Ovary (tissue), 9 donors: Measurements from ENCODE around the gene HNRNPDL. TPM values are rescaled to one million over a fixed set of nuclear protein-coding genes. Genes with fewer than 3 reads are reported as not detected.
"Not testable (repeated sequence)": the region's sequence is repeated elsewhere in the genome, so short reads cannot be mapped to it uniquely, and the experiment has no call there.

Source experiments
- DNase-seq, 5 donors: peaks; one replicate each; pipeline ENCODE4 v3.0.0-alpha.2; 2019 to 2020
- H3K27ac ChIP-seq, 2 donors: fragments of 200-600 bp; one replicate each; pipeline versions ENCODE4 v1.5.1 to v1.8.0; 2019 to 2022
- H3K27me3 ChIP-seq: fragments of 200-600 bp; one replicate; pipeline ENCODE4 v1.8.0; 2022
- H3K36me3 ChIP-seq: fragments of 200-600 bp; sonication (generic); one replicate; pipeline ENCODE4 v1.5.1; 2019
- H3K4me1 ChIP-seq: one replicate; pipeline ENCODE4 v1.8.1; 2013; ENCODE audit warnings: mild to moderate bottlenecking, moderate library complexity; ENCODE audit not compliant: insufficient read depth
- H3K4me3 ChIP-seq: fragments of 200-600 bp; sonication (generic); one replicate; pipeline ENCODE4 v1.5.1; 2017
- H3K9me3 ChIP-seq, 2 donors: fragments of 200-600 bp in 1 of 2; sonication (generic) in 1 of 2; one replicate each; pipeline versions ENCODE4 v1.5.1 to v1.8.1; 2013 to 2019; ENCODE audit warnings: mild to moderate bottlenecking in 1 of 2, moderate library complexity in 1 of 2
- CTCF ChIP-seq, 3 donors: fragments of 450-650 bp in 2 of 3; fragments of 200-600 bp in 1 of 3; IDR thresholded peaks; one replicate each; pipeline versions ENCODE4 v1.5.1 to v1.8.0; 2016 to 2022; ENCODE audit warnings: antibody characterized with exemption in 3 of 3, mild to moderate bottlenecking in 1 of 3
- EP300 ChIP-seq: sonication (generic); formaldehyde crosslinking; IDR thresholded peaks from one replicate; pipeline ENCODE4 v1.6.1; 2017; ENCODE audit warnings: antibody characterized with exemption
- POLR2A ChIP-seq: fragments of 450-650 bp; IDR thresholded peaks from one replicate; pipeline ENCODE4 v1.6.1; 2017; ENCODE audit warnings: antibody characterized with exemption, mild to moderate bottlenecking, moderate library complexity
- WGBS, 3 donors: extraction: QIAGEN DNeasy Blood & Tissue Kit in 1 of 3; methylation state at CpG; one replicate each; pipeline versions ENCODE4 v1.1.5 to v1.1.7; 2013 to 2017; 5-methylcytosine and 5-hydroxymethylcytosine counted together
- intact Hi-C, 4 donors: fragments of 100-400 bp; cut with DNase I; formaldehyde crosslinking; loops; one replicate each; pipeline versions ENCODE4 v1.11.0 to v1.15.1; 2022 to 2023
- polyA plus RNA-seq, 2 donors: library from polyadenylated mRNA; stranded (reverse); fragments of 200-250 nt in 1 of 2; fragments of 350-450 nt in 1 of 2; fragmentation: Illumina TruSeq in 1 of 2; extraction: RNeasy Lipid Tissue Mini Kit (QIAGEN cat#74804) in 1 of 2; gene quantifications; one replicate each; pipeline ENCODE4 v1.2.3, GENCODE V29; 2013 to 2014
- total RNA-seq, 7 donors: library from RNA; depleted of rRNA in 2 of 7; stranded (reverse); fragments of >200 nt in 2 of 7; fragmentation: NEBNext Ultra II Directional in 3 of 7; extraction: Animal tissue kit (Norgen Biotek cat#: 25700) in 3 of 7; gene quantifications; one replicate each; pipeline versions ENCODE4 v1.1.0 to v1.2.4, GENCODE V29; 2016 to 2023
- donor health status: DM: no; HTN: no; CAD: no; lungs with moderate emphysema.
- donor health status: DM: no; HTN: no; CAD: no.
- donor health status: Bipolar disorder and iron deficiency.
- donor health status: DM: yes; HTN: yes; CAD: no.
- donor health status: DM: no; HTN: no; CAD: no.
- donor health status: DM: yes; HTN: yes; CAD: no.

HNRNPDL gene
- total and polyA plus RNA-seq, 9 donors = 204 to 406 (median 337) TPM

- Histone ChIP-seq H3K36me3 (no peaks in the 10 kb centered on the region), H3K4me1 (peaks cover 3% of the 10 kb centered on the region), H3K4me3 (no peak overlapping the region), H3K27me3 (no peaks in the 10 kb centered on the region), H3K9me3 (no peaks in the 10 kb centered on the region), H3K27ac (no peak overlapping the region)
- 93 to 97% (median 95%) methylated on average over 15 of the region's 15 CpGs for WGBS, 3 donors
- TF ChIP-seq POLR2A = no peak
- no peak for TF ChIP-seq EP300
- no peak for TF ChIP-seq CTCF (IDR thresholded peaks at IDR 0.05)
- intact Hi-C loops = no loop called here
- DNase-seq = no peak
These were observed 43.4 kb upstream of the HNRNPDL start for GRCh38 chr4:82473621-82474164.

DNA sequence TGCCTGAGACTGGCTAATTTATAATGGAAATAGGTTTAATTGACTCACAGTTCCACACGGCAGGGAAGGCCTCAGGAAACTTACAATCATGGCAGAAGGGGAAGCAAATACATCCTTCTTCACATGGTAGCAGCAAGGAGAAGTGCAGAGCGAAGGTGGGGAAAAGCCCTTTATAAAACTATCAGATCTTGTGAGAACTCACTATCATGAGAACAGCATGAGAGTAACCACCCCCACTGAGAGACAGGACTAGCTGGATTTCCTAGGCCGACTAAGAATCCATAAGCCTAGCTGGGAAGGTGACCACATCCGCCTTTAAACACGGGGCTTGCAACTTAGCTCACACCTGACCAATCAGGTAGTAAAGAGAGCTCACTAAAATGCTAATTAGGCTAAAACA lies 42.8 kb upstream of the HNRNPDL start:
- H3K4me3 ChIP-seq, intact Hi-C loops, DNase-seq, H3K9me3 ChIP-seq, H3K27ac ChIP-seq, H3K36me3 ChIP-seq, H3K27me3 ChIP-seq, H3K4me1 ChIP-seq: not testable (repeated sequence)
- 64 to 82% (median 71%) methylated on average over 5 of the region's 5 CpGs for WGBS, 3 donors

DNA sequence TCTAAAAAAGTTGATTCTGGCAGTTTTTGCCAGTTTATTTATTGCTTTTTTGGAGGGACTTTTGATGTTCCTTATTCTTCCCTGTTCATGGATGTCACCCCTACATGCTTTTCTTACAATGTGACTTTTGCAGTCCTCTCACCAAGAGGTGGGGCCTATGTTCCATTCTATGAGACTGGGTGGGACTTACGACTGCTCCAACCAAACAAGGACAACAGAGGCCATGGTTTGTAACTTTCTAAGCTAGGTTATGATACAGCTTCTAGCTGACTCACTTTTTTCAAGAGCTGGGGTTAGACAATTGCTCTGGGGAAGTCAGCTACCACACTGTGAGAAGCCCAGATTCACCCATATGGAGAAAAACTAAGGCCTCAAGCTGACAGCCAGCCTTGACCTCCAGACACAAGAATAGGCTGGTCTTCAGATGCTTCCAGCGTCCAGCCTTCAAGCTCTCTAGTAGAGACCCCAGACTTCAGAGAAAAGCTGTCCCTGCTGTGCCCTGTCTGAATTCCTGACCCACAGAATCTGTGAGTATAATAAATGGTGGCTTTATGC lies 39.6 kb upstream of the HNRNPDL start:
- no peaks in the 10 kb centered on the region for H3K9me3 ChIP-seq
- H3K27ac ChIP-seq = peak overlapping the region in 1 of 2 donors; percentile 65
- WGBS, 3 donors = 22 to 42% (median 34%) methylated on average over 2 of the region's 2 CpGs
- H3K36me3 ChIP-seq = no peaks in the 10 kb centered on the region
- intact Hi-C loops = loop anchor here in 2 of 4 donors (10.0 kb wide), 3 partner anchors 265 to 815 kb away; partner anchors contain the start of gene COQ2 (in 1 of the 2)
- H3K4me1 ChIP-seq = peaks cover 3% of the 10 kb centered on the region
- DNase-seq = peak in 2 of 5 donors; percentile 32 to 39
- H3K4me3 ChIP-seq = no peak overlapping the region
- no peaks in the 10 kb centered on the region for H3K27me3 ChIP-seq
- TF ChIP-seq EP300 (no peak), POLR2A (no peak), CTCF (IDR thresholded peaks at IDR 0.05) (no peak)

- Histone ChIP-seq H3K4me3 (no peak overlapping the region), H3K9me3 (no peaks in the 10 kb centered on the region), H3K27me3 (no peaks in the 10 kb centered on the region), H3K4me1 (peaks cover 3% of the 10 kb centered on the region), H3K36me3 (no peaks in the 10 kb centered on the region), H3K27ac (no peak overlapping the region)
- intact Hi-C loops = loop anchor here in 2 of 4 donors (10.0 kb wide), 3 partner anchors 267 to 817 kb away; partner anchors contain the start of gene COQ2 (in 1 of the 2)
- DNase-seq = no peak
- TF ChIP-seq CTCF (IDR thresholded peaks at IDR 0.05) (no peak), EP300 (no peak), POLR2A (no peak)
- 65 to 73% (median 65%) methylated on average over 3 of the region's 3 CpGs for WGBS, 3 donors
These were observed 37.2 kb upstream of the HNRNPDL start for GRCh38 chr4:82467471-82467870.

DNA sequence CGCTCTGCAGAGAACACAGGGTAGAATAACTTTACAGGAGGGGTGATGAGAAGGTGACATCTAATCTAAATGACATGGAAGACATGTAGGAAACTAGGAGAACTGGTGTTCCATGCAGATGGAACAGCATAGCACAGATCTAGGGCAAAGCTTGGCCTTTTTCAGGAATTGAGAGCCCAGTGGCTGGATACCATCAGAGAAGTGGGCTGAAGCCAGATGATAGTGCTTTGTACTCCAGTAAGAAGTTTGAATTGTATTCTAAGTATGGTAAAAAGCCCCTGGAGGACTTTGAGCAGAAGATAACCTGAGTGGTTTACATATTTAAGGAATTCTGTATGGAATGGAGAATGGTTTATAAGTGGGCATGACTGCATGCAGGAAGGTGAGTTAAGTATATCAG lies 33.0 kb upstream of the HNRNPDL start:
- H3K27me3 ChIP-seq = no peaks in the 10 kb centered on the region
- intact Hi-C loops = loop anchor here in 2 of 4 donors (10.0 kb wide), 3 partner anchors 272 to 822 kb away; partner anchors contain the start of gene COQ2 (in 1 of the 2)
- no peak overlapping the region for H3K27ac ChIP-seq
- H3K4me1 ChIP-seq = no peaks in the 10 kb centered on the region
- no peak for DNase-seq
- WGBS, 3 donors = 92 to 100% (median 100%) methylated on average over 1 of the region's 1 CpG
- H3K4me3 ChIP-seq = no peak overlapping the region
- H3K9me3 ChIP-seq = no peaks in the 10 kb centered on the region
- H3K36me3 ChIP-seq = no peaks in the 10 kb centered on the region
- no peak for TF ChIP-seq POLR2A
